C4-2B (cell line): ENCODE measurements around the gene CLDN17.

Experiments used
- CTCF ChIP-seq: fragments of 450-650 bp; conservative IDR thresholded peaks from 2 replicates; pipeline ENCODE4 v1.5.1; 2017; ENCODE audit warnings: mild to moderate bottlenecking
- ZFX ChIP-seq: fragments of 450-650 bp; IDR thresholded peaks from 2 replicates; pipeline ENCODE4 v1.6.1; 2017

GRCh38 chr21:30138483-30138882, 28.1 kb downstream of the CLDN17 start:
- TF ChIP-seq CTCF (no peak), ZFX (no peak)
